CD14-positive monocyte (primary cell): Measurements from ENCODE around the gene MTARC1. TPM values are rescaled to one million over a fixed set of nuclear protein-coding genes. Genes with fewer than 3 reads are reported as not detected.

Experiments used
- DNase-seq, 3 donors: peaks; one replicate each; pipeline ENCODE4 v3.0.0-alpha.2; 2011 to 2022
- H2AFZ ChIP-seq: 2 replicates; pipeline ENCODE4 v1.6.0; 2012; ENCODE audit warnings: mild to moderate bottlenecking, low read depth, low read length, inconsistent platforms; ENCODE audit not compliant: insufficient read depth, poor library complexity, severe bottlenecking
- H3K27ac ChIP-seq, 2 donors: 1 replicate in 1 of 2; 2 replicates in 1 of 2; pipeline ENCODE4 v1.5.1; 2012 to 2013; ENCODE audit warnings: low read length in 2 of 2, control low read depth in 1 of 2, inconsistent platforms in 1 of 2, low read depth in 1 of 2, mild to moderate bottlenecking in 1 of 2
- H3K27me3 ChIP-seq, 2 donors: one replicate each; pipeline versions ENCODE4 v1.6.0 to v1.6.1; 2011 to 2013; ENCODE audit warnings: low read length in 2 of 2; ENCODE audit not compliant: control insufficient read depth in 2 of 2, insufficient read depth in 2 of 2
- H3K36me3 ChIP-seq, 2 donors: replicated peaks in 1 of 2; 1 replicate in 1 of 2; 2 replicates in 1 of 2; pipeline versions ENCODE4 v1.5.1 to v1.6.1; 2012 to 2013; ENCODE audit warnings: low read length in 2 of 2, control low read depth in 1 of 2, inconsistent platforms in 1 of 2, mild to moderate bottlenecking in 1 of 2; ENCODE audit not compliant: insufficient read depth in 2 of 2, control insufficient read depth in 1 of 2
- H3K4me1 ChIP-seq, 2 donors: 1 replicate in 1 of 2; 2 replicates in 1 of 2; pipeline versions ENCODE4 v1.5.1 to v1.6.1; 2012 to 2013; ENCODE audit warnings: low read length in 2 of 2, control low read depth in 1 of 2, inconsistent platforms in 1 of 2, mild to moderate bottlenecking in 1 of 2, moderate library complexity in 1 of 2; ENCODE audit not compliant: insufficient read depth in 2 of 2, control insufficient read depth in 1 of 2
- H3K4me2 ChIP-seq: replicated peaks from 2 replicates; pipeline ENCODE3; 2012; ENCODE audit warnings: low read length, moderate library complexity, mild to moderate bottlenecking; ENCODE audit not compliant: poor library complexity, severe bottlenecking; ENCODE audit errors: extremely low read depth
- H3K4me3 ChIP-seq, 3 experiments: fragments of 200-600 bp in 1 of 3; sonication (generic) in 1 of 3; replicated peaks in 1 of 3; 1 replicate in 2 of 3; 2 replicates in 1 of 3; pipeline ENCODE4 v1.5.1; 2011 to 2013; ENCODE audit warnings: low read length in 3 of 3, mild to moderate bottlenecking in 3 of 3, control low read depth in 2 of 3, low read depth in 2 of 3, inconsistent platforms in 1 of 3, moderate library complexity in 1 of 3
- H3K79me2 ChIP-seq: 2 replicates; pipeline ENCODE4 v1.6.0; 2012; ENCODE audit warnings: mild to moderate bottlenecking, control low read depth, inconsistent platforms, low read length, moderate library complexity; ENCODE audit not compliant: insufficient read depth
- H3K9ac ChIP-seq: 2 replicates; pipeline ENCODE4 v1.6.0; 2017; ENCODE audit warnings: low read length, mild to moderate bottlenecking; ENCODE audit not compliant: insufficient read depth, poor library complexity, severe bottlenecking
- H3K9me3 ChIP-seq, 2 donors: replicated peaks in 1 of 2; 1 replicate in 1 of 2; 2 replicates in 1 of 2; pipeline versions ENCODE4 v1.5.1 to v1.6.1; 2012 to 2013; ENCODE audit warnings: low read length in 2 of 2, control low read depth in 1 of 2; ENCODE audit not compliant: control insufficient read depth in 1 of 2, insufficient read depth in 1 of 2
- H4K20me1 ChIP-seq: 2 replicates; pipeline ENCODE4 v1.6.0; 2012; ENCODE audit warnings: mild to moderate bottlenecking, low read length, control low read depth, moderate library complexity; ENCODE audit not compliant: insufficient read depth
- H3K27ac Mint-ChIP-seq, 7 donors: one replicate each; pipeline ENCODE4 v1.8.0; 2020; ENCODE audit warnings: mild to moderate bottlenecking in 7 of 7, mixed read lengths in 7 of 7, moderate library complexity in 6 of 7, inconsistent platforms in 2 of 7
- H3K27me3 Mint-ChIP-seq, 3 donors: one replicate each; pipeline ENCODE4 v1.8.0; 2021 to 2022; ENCODE audit warnings: low read depth in 3 of 3, mild to moderate bottlenecking in 3 of 3, mixed read lengths in 3 of 3, moderate library complexity in 3 of 3, inconsistent platforms in 1 of 3
- H3K36me3 Mint-ChIP-seq, 2 donors: one replicate each; pipeline ENCODE4 v1.8.0; 2020; ENCODE audit warnings: mixed read lengths in 2 of 2, inconsistent platforms in 1 of 2, mild to moderate bottlenecking in 1 of 2
- H3K4me1 Mint-ChIP-seq: one replicate; pipeline ENCODE4 v1.8.0; 2020; ENCODE audit warnings: mild to moderate bottlenecking, mixed read lengths
- H3K4me3 Mint-ChIP-seq, 2 donors: one replicate each; pipeline ENCODE4 v1.8.0; 2020; ENCODE audit warnings: mild to moderate bottlenecking in 2 of 2, mixed read lengths in 2 of 2, moderate library complexity in 1 of 2
- H3K9me3 Mint-ChIP-seq, 7 donors: one replicate each; pipeline ENCODE4 v1.8.0; 2020 to 2022; ENCODE audit warnings: mixed read lengths in 7 of 7, mild to moderate bottlenecking in 6 of 7, moderate library complexity in 6 of 7, inconsistent platforms in 2 of 7
- WGBS: methylation state at CpG from one replicate; pipeline ENCODE4 v1.1.5; 2013; ENCODE audit warnings: missing lambda C conversion rate; ENCODE audit not compliant: insufficient coverage; 5-methylcytosine and 5-hydroxymethylcytosine counted together
- intact Hi-C, 2 donors: fragments of 100-400 bp; cut with micrococcal nuclease; formaldehyde crosslinking; loops; one replicate each; pipeline versions ENCODE4 v1.15.0 to v1.15.1; 2023
- polyA plus RNA-seq, 3 donors: library from polyadenylated mRNA; depleted of rRNA in 1 of 3; unstranded in 2 of 3; stranded (reverse) in 1 of 3; fragments of 300-500 nt in 2 of 3; fragments of >200 nt in 1 of 3; fragmentation: Illumina TruSeq in 2 of 3; gene quantifications; 1 replicate in 2 of 3; 2 replicates in 1 of 3; pipeline ENCODE4 v1.2.3, GENCODE V29; 2012 to 2021
- TF ChIP-seq, protein P1 (sequence below): fragments of 200-600 bp; IDR thresholded peaks from one replicate; pipeline ENCODE4 v1.8.0; 2022; ENCODE audit warnings: antibody characterized with exemption, mild to moderate bottlenecking

The MTARC1 gene
- polyA plus RNA-seq, 3 donors, result 25.2 to 80.6 (median 70.9) TPM

DNA sequence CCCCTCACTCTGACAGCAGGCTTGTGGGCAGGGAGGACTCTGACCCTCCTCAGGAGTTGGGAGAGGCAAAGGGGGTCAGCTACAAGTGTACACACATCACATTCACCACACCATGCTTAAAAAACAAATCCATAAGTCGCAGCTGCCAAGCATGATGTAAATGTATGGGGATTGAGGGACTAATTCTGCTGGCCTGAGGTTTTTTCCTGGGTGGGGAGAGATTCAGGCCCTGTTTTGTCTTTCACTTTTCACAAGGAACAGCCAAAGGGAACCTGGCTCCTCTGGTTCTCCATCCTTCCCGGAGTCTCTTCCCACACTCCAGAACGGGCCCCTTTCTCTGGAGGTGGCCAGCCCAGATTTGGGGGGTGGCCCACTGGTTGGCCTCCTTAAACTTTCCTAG is 39.9 kb upstream of the MTARC1 start:
- Histone ChIP-seq H4K20me1 (no peaks in the 10 kb centered on the region), H3K9me3 (no peaks in the 10 kb centered on the region), H3K27me3 (peaks cover 6 to 24% of the 10 kb centered on the region in 2 donors), H3K4me2 (no peak overlapping the region), H3K4me3 (no peak overlapping the region), H3K79me2 (no peaks in the 10 kb centered on the region), H2AFZ (no peak overlapping the region), H3K36me3 (no peaks in the 10 kb centered on the region), H3K4me1 (peaks cover 12 to 17% of the 10 kb centered on the region in 2 donors), H3K9ac (no peak overlapping the region), H3K27ac (no peak overlapping the region)
- Mint-ChIP-seq H3K9me3 (peaks cover 0 to 3% (median 0%) of the 10 kb centered on the region in 7 donors), H3K27ac (no peak overlapping the region), H3K36me3 (peaks cover 0 to 12% of the 10 kb centered on the region in 2 donors), H3K27me3 (peaks cover 27 to 50% (median 29%) of the 10 kb centered on the region in 3 donors), H3K4me1 (peaks cover 29% of the 10 kb centered on the region), H3K4me3 (peak overlapping the region in 1 of 2 donors; percentile 49)
- TF ChIP-seq, protein P1, sequence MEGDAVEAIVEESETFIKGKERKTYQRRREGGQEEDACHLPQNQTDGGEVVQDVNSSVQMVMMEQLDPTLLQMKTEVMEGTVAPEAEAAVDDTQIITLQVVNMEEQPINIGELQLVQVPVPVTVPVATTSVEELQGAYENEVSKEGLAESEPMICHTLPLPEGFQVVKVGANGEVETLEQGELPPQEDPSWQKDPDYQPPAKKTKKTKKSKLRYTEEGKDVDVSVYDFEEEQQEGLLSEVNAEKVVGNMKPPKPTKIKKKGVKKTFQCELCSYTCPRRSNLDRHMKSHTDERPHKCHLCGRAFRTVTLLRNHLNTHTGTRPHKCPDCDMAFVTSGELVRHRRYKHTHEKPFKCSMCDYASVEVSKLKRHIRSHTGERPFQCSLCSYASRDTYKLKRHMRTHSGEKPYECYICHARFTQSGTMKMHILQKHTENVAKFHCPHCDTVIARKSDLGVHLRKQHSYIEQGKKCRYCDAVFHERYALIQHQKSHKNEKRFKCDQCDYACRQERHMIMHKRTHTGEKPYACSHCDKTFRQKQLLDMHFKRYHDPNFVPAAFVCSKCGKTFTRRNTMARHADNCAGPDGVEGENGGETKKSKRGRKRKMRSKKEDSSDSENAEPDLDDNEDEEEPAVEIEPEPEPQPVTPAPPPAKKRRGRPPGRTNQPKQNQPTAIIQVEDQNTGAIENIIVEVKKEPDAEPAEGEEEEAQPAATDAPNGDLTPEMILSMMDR, result no peak
- intact Hi-C loops, result no loop called here
- WGBS, result no CpG with 5 or more reads among the region's 3 CpGs
- no peak for DNase-seq

DNA sequence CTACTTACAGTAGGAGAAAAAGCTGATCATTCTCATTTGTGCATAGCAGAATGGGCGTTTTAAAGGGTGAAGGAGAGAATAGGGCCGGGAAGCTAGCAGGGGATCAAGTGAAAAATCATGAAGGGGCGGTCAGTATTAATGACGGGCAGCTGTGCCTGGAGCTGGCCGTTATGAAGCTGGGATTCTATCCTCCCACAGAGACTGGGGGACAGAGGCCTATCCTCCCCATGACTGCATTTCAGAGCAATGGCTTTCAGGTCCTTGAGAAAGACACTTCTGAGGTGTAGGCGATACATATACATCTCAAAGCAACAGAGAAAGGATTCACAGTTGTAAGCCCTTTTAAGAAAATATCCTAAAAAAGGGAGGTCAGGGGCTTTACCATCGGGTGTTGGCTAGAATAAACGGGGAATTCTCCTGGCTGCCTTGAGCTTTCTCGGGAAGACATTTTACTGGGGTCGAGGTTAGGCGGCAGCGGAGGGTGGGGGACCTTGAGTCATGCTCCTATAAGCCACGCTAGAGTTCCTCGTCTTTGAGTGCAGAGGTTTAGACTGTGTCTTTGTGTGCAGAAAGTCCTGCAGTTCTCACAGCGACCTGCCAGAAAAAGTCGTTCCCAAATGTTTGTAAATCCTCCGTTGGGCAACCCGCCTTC is 39.1 kb upstream of the MTARC1 start:
- TF ChIP-seq, protein P1, result no peak
- Histone ChIP-seq H2AFZ (peak overlapping the region; percentile 89), H3K9me3 (no peaks in the 10 kb centered on the region), H3K4me3 (peak overlapping the region; percentile 55 to 77 (median 68)), H4K20me1 (no peaks in the 10 kb centered on the region), H3K36me3 (no peaks in the 10 kb centered on the region), H3K4me2 (peak overlapping the region; percentile 76), H3K4me1 (peaks cover 12 to 17% of the 10 kb centered on the region in 2 donors), H3K79me2 (no peaks in the 10 kb centered on the region), H3K9ac (peak overlapping the region; percentile 69), H3K27me3 (peaks cover 6 to 24% of the 10 kb centered on the region in 2 donors), H3K27ac (no peak overlapping the region)
- DNase-seq, result no peak
- intact Hi-C loops, result no loop called here
- H3K4me1 Mint-ChIP-seq, result peaks cover 29% of the 10 kb centered on the region
- peaks cover 27 to 50% (median 31%) of the 10 kb centered on the region in 3 donors for H3K27me3 Mint-ChIP-seq
- peak overlapping the region in 2 of 7 donors; percentile 46 to 49 for H3K27ac Mint-ChIP-seq
- H3K4me3 Mint-ChIP-seq, result peak overlapping the region; percentile 83 to 97
- peaks cover 0 to 3% (median 0%) of the 10 kb centered on the region in 7 donors for H3K9me3 Mint-ChIP-seq
- WGBS, result 22% methylated on average over 14 of the region's 18 CpGs
- peaks cover 0 to 12% of the 10 kb centered on the region in 2 donors for H3K36me3 Mint-ChIP-seq
